ENCODE results near the gene MYO16.
A peak's percentile ranks its signal among the peaks of the same experiment; 100 is the strongest.

MYO16 gene

DNA sequence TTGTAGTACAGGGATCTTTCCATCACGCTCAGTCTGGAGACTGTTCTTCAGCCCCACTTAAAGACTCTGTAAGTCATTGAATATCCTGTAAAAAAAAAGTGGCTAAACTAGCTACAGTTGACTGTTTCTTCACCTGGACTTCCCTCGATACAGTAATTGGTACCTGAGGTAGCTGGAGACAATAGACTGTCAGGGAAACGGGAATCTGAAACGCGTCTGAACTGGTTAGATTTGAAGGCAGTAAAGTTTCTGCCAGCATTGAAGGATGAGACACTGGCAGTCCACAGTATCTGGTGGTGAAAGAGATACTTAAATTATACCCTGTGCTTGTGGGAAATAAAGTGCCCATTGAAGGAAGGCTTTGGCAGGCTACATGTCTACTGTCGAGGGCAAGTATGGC, 606.5 kb downstream of the MYO16 start:
- H3K14ac ChIP-seq (ENCODE audit: low read length in 2 of 2), result no peak overlapping the region
- H2AK5ac ChIP-seq (ENCODE audit: low read length, severe bottlenecking), result no peak overlapping the region
- H3K9ac ChIP-seq (ENCODE audit: low read length), result no peak overlapping the region
- no peak for DNase-seq
- no peak overlapping the region for H3K23ac ChIP-seq (ENCODE audit: low read length in 2 of 2)
- H3K79me1 ChIP-seq (replicated peaks; ENCODE audit: low read length, poor library complexity, severe bottlenecking), result no peaks in the 10 kb centered on the region
- H3K4me2 ChIP-seq (ENCODE audit: low read length, poor library complexity, severe bottlenecking), result no peak overlapping the region
- H3K4ac ChIP-seq (ENCODE audit: low read depth in 1 of 2, low read length in 2 of 2), result no peak overlapping the region
- H3K4me3 ChIP-seq (ENCODE audit: insufficient read depth in 1 of 2, low read depth in 1 of 2, low read length in 2 of 2), result no peak overlapping the region
- H4K8ac ChIP-seq (ENCODE audit: low read length), result no peak overlapping the region
- H3K36me3 ChIP-seq (ENCODE audit: control insufficient read depth in 1 of 2, insufficient read depth in 2 of 2, low read depth in 1 of 2, low read length in 2 of 2), result no peaks in the 10 kb centered on the region
- H2AFZ ChIP-seq (ENCODE audit: low read depth, low read length), result no peak overlapping the region
- no peak overlapping the region for H3K27ac ChIP-seq (ENCODE audit: low read length, poor library complexity, severe bottlenecking)
- no peak overlapping the region for H4K91ac ChIP-seq (ENCODE audit: low read length)
- peaks cover 2% of the 10 kb centered on the region for H3K4me1 ChIP-seq (ENCODE audit: control insufficient read depth, insufficient read depth, low read depth, low read length)
- no peak overlapping the region for H3K18ac ChIP-seq (ENCODE audit: low read depth in 1 of 2, low read length in 2 of 2)
- H2BK5ac ChIP-seq (ENCODE audit: low read depth, low read length, poor library complexity, severe bottlenecking), result no peak overlapping the region
- H2BK120ac ChIP-seq (ENCODE audit: low read depth, low read length), result no peak overlapping the region
- WGBS, result 98% methylated on average over 5 of the region's 6 CpGs
- H2BK12ac ChIP-seq (ENCODE audit: low read length in 2 of 2), result no peak overlapping the region
- peak overlapping the region; percentile 44 for H2BK15ac ChIP-seq (ENCODE audit: low read depth, poor library complexity, severe bottlenecking)
- no peaks in the 10 kb centered on the region for H3K27me3 ChIP-seq (ENCODE audit: control insufficient read depth in 1 of 2, insufficient read depth in 1 of 2, low read length in 2 of 2)
- no peaks in the 10 kb centered on the region for H3K9me3 ChIP-seq (ENCODE audit: control insufficient read depth, low read length)

DNA sequence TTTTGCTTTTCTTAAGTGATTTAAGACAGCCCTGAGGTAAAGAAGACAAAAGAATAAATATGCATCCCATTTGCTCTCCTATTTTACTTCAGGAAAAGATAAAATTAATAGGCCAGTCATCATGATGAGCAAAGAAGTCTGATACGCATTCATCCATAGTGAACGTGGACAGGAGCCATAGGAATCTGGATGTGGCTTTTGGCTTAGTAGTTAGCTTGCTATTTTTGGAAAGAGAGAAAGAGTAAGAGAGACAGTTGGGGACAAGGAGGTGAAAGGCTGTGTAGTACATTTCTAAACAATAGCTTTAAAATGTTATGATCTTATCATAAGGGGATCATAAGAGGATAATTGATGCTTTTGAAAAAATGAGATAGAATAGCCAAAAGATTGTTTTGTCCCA, 611.7 kb downstream of the MYO16 start:
- Histone ChIP-seq H4K91ac (ENCODE audit: low read length) (no peak overlapping the region), H4K8ac (ENCODE audit: low read length) (no peak overlapping the region), H3K79me1 (replicated peaks; ENCODE audit: low read length, poor library complexity, severe bottlenecking) (no peaks in the 10 kb centered on the region), H3K18ac (ENCODE audit: low read depth in 1 of 2, low read length in 2 of 2) (no peak overlapping the region), H2AK5ac (ENCODE audit: low read length, severe bottlenecking) (no peak overlapping the region), H2BK5ac (ENCODE audit: low read depth, low read length, poor library complexity, severe bottlenecking) (no peak overlapping the region), H3K27me3 (ENCODE audit: control insufficient read depth in 1 of 2, insufficient read depth in 1 of 2, low read length in 2 of 2) (no peaks in the 10 kb centered on the region), H2BK12ac (ENCODE audit: low read length in 2 of 2) (no peak overlapping the region), H3K9me3 (ENCODE audit: control insufficient read depth, low read length) (no peaks in the 10 kb centered on the region), H3K4me3 (ENCODE audit: insufficient read depth in 1 of 2, low read depth in 1 of 2, low read length in 2 of 2) (no peak overlapping the region), H3K4ac (ENCODE audit: low read depth in 1 of 2, low read length in 2 of 2) (no peak overlapping the region), H3K4me1 (ENCODE audit: control insufficient read depth, insufficient read depth, low read depth, low read length) (no peaks in the 10 kb centered on the region), H3K14ac (ENCODE audit: low read length in 2 of 2) (no peak overlapping the region), H2AFZ (ENCODE audit: low read depth, low read length) (no peak overlapping the region), H3K27ac (ENCODE audit: low read length, poor library complexity, severe bottlenecking) (no peak overlapping the region), H2BK120ac (ENCODE audit: low read depth, low read length) (no peak overlapping the region), H3K36me3 (ENCODE audit: control insufficient read depth in 1 of 2, insufficient read depth in 2 of 2, low read depth in 1 of 2, low read length in 2 of 2) (no peaks in the 10 kb centered on the region), H3K23ac (ENCODE audit: low read length in 2 of 2) (no peak overlapping the region), H3K4me2 (ENCODE audit: low read length, poor library complexity, severe bottlenecking) (no peak overlapping the region), H3K9ac (ENCODE audit: low read length) (no peak overlapping the region), H2BK15ac (ENCODE audit: low read depth, poor library complexity, severe bottlenecking) (no peak overlapping the region)
- no peak for DNase-seq
- WGBS, result 97% methylated on average over 2 of the region's 2 CpGs

DNA sequence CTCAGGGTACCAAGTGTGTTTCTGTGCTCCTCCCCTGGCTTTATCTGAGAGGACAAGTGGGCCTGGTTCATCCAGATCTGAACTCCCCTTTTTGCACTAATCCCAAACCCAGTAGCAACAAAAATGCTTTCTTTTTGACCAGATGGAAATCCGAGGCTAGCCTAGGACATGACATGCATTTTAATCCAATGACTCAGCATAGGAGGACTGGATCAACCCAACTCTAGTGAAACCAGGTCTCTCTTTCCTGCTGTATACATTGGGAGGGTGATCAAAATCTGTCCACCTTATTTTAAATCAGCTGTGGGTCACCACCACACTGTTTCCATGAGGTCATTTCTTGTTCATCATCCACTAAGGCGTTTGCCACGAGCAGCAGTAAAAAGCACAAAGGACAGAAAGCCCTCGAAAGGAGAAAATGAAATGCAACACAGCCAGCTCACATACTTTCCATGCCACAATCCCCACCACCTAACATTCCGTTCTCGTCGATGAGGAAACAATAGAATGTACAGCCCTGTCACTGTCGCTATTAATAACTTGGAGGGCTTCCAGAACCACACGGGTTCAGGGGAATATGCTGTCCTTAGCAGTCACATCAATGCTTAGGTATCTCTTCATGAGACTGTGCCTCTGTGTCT, 614.0 kb downstream of the MYO16 start:
- Histone ChIP-seq H2AFZ (ENCODE audit: low read depth, low read length) (peak overlapping the region; percentile 51), H3K14ac (ENCODE audit: low read length in 2 of 2) (no peak overlapping the region), H3K18ac (ENCODE audit: low read depth in 1 of 2, low read length in 2 of 2) (peak overlapping the region; percentile 13 to 61), H3K23ac (ENCODE audit: low read length in 2 of 2) (no peak overlapping the region), H4K8ac (ENCODE audit: low read length) (peak overlapping the region; percentile 60), H3K36me3 (ENCODE audit: control insufficient read depth in 1 of 2, insufficient read depth in 2 of 2, low read depth in 1 of 2, low read length in 2 of 2) (no peaks in the 10 kb centered on the region), H2BK5ac (ENCODE audit: low read depth, low read length, poor library complexity, severe bottlenecking) (no peak overlapping the region), H3K27ac (ENCODE audit: low read length, poor library complexity, severe bottlenecking) (peak overlapping the region; percentile 78), H2AK5ac (ENCODE audit: low read length, severe bottlenecking) (peak overlapping the region; percentile 30), H3K9me3 (ENCODE audit: control insufficient read depth, low read length) (peaks cover 4% of the 10 kb centered on the region), H3K4me3 (ENCODE audit: insufficient read depth in 1 of 2, low read depth in 1 of 2, low read length in 2 of 2) (peak overlapping the region in 1 of 2 experiments; percentile 1), H2BK15ac (ENCODE audit: low read depth, poor library complexity, severe bottlenecking) (no peak overlapping the region), H3K4me2 (ENCODE audit: low read length, poor library complexity, severe bottlenecking) (peak overlapping the region; percentile 48), H2BK12ac (ENCODE audit: low read length in 2 of 2) (peak overlapping the region; percentile 6 to 76), H3K79me1 (replicated peaks; ENCODE audit: low read length, poor library complexity, severe bottlenecking) (no peaks in the 10 kb centered on the region), H3K4ac (ENCODE audit: low read depth in 1 of 2, low read length in 2 of 2) (peak overlapping the region in 1 of 2 experiments; percentile 4), H3K4me1 (ENCODE audit: control insufficient read depth, insufficient read depth, low read depth, low read length) (no peaks in the 10 kb centered on the region), H4K91ac (ENCODE audit: low read length) (no peak overlapping the region), H3K9ac (ENCODE audit: low read length) (no peak overlapping the region), H2BK120ac (ENCODE audit: low read depth, low read length) (peak overlapping the region; percentile 44), H3K27me3 (ENCODE audit: control insufficient read depth in 1 of 2, insufficient read depth in 1 of 2, low read length in 2 of 2) (no peaks in the 10 kb centered on the region)
- DNase-seq, result peak; percentile 92
- WGBS, result under 1% methylated on average over 9 of the region's 9 CpGs

DNA sequence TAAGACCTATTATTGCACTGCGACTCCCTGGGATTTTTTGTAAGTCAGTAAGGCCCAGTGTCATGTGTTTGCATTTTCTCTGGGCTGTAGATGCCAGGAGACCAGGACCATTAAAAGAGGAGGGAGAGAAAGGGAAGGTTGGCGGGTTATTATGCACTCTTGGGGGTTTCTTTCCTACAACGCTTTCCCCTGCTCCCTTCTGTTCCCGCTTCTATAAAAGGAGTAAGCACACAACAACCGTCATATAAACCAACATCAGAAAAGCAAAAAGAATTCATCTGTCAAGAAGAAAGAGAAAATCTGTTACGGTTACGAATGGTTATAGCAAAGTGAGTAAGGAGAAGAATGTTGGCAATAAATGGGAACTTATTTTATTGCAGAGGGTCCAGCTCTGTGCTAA, 615.2 kb downstream of the MYO16 start:
- WGBS, result 100% methylated on average over 3 of the region's 7 CpGs
- Histone ChIP-seq H3K9ac (ENCODE audit: low read length) (no peak overlapping the region), H4K91ac (ENCODE audit: low read length) (peak overlapping the region; percentile 39), H3K27me3 (ENCODE audit: control insufficient read depth in 1 of 2, insufficient read depth in 1 of 2, low read length in 2 of 2) (no peaks in the 10 kb centered on the region), H3K23ac (ENCODE audit: low read length in 2 of 2) (no peak overlapping the region), H3K9me3 (ENCODE audit: control insufficient read depth, low read length) (peaks cover 4% of the 10 kb centered on the region), H2BK15ac (ENCODE audit: low read depth, poor library complexity, severe bottlenecking) (peak overlapping the region; percentile 67), H3K4me1 (ENCODE audit: control insufficient read depth, insufficient read depth, low read depth, low read length) (no peaks in the 10 kb centered on the region), H2BK120ac (ENCODE audit: low read depth, low read length) (peak overlapping the region; percentile 34), H4K8ac (ENCODE audit: low read length) (no peak overlapping the region), H3K36me3 (ENCODE audit: control insufficient read depth in 1 of 2, insufficient read depth in 2 of 2, low read depth in 1 of 2, low read length in 2 of 2) (no peaks in the 10 kb centered on the region), H3K18ac (ENCODE audit: low read depth in 1 of 2, low read length in 2 of 2) (peak overlapping the region in 1 of 2 experiments; percentile 30), H3K79me1 (replicated peaks; ENCODE audit: low read length, poor library complexity, severe bottlenecking) (no peaks in the 10 kb centered on the region), H2BK12ac (ENCODE audit: low read length in 2 of 2) (peak overlapping the region in 1 of 2 experiments; percentile 83), H2AFZ (ENCODE audit: low read depth, low read length) (no peak overlapping the region), H3K4ac (ENCODE audit: low read depth in 1 of 2, low read length in 2 of 2) (peak overlapping the region in 1 of 2 experiments; percentile 81), H2BK5ac (ENCODE audit: low read depth, low read length, poor library complexity, severe bottlenecking) (no peak overlapping the region), H3K27ac (ENCODE audit: low read length, poor library complexity, severe bottlenecking) (no peak overlapping the region), H3K4me3 (ENCODE audit: insufficient read depth in 1 of 2, low read depth in 1 of 2, low read length in 2 of 2) (no peak overlapping the region), H3K14ac (ENCODE audit: low read length in 2 of 2) (no peak overlapping the region), H2AK5ac (ENCODE audit: low read length, severe bottlenecking) (peak overlapping the region; percentile 83), H3K4me2 (ENCODE audit: low read length, poor library complexity, severe bottlenecking) (no peak overlapping the region)
- DNase-seq, result no peak
